GM12864 (cell line): Measurements from ENCODE around the gene SRPK2.
"Not testable (repeated sequence)": the region's sequence is repeated elsewhere in the genome, so short reads cannot be mapped to it uniquely, and the experiment has no call there.

Experiments
- DNase-seq: peaks from one replicate; pipeline ENCODE4 v3.0.0-alpha.2; 2011; ENCODE audit warnings: low read depth
- H3K4me3 ChIP-seq: 2 replicates; pipeline ENCODE4 v1.5.1; 2011; ENCODE audit warnings: mild to moderate bottlenecking, low read depth, low read length, control low read depth
- CTCF ChIP-seq: IDR thresholded peaks from 2 replicates; pipeline ENCODE4 v1.5.1; 2011; ENCODE audit warnings: low read depth, mild to moderate bottlenecking, moderate library complexity, low read length, control low read depth, inconsistent platforms; ENCODE audit errors: missing control alignments

The SRPK2 gene

GRCh38 chr7:105367458-105367857 is 21.3 kb downstream of the SRPK2 start:
- no peak for TF ChIP-seq CTCF
- no peak for DNase-seq
- no peak overlapping the region for H3K4me3 ChIP-seq

- TF ChIP-seq CTCF = no peak
Observed at GRCh38 chr7:105365541-105366534, 22.9 kb downstream of the SRPK2 start.

GRCh38 chr7:105364684-105365083 is 24.0 kb downstream of the SRPK2 start:
- no peak overlapping the region for H3K4me3 ChIP-seq
- TF ChIP-seq CTCF = no peak
- DNase-seq = no peak

More at GRCh38 chr7:105365541-105366534, 22.9 kb downstream of the SRPK2 start:
- no peak for DNase-seq
- H3K4me3 ChIP-seq = no peak overlapping the region

GRCh38 chr7:105363657-105364056 is 25.1 kb downstream of the SRPK2 start:
- not testable (repeated sequence) for H3K4me3 ChIP-seq, DNase-seq

- H3K4me3 ChIP-seq, DNase-seq: not testable (repeated sequence)
Observed at GRCh38 chr7:105362685-105363084, 26.0 kb downstream of the SRPK2 start.

GRCh38 chr7:105361995-105362394 is 26.7 kb downstream of the SRPK2 start:
- DNase-seq, H3K4me3 ChIP-seq: not testable (repeated sequence)

GRCh38 chr7:105360149-105360548 is 28.6 kb downstream of the SRPK2 start:
- not testable (repeated sequence) for H3K4me3 ChIP-seq, DNase-seq

- H3K4me3 ChIP-seq = no peak overlapping the region
- no peak for DNase-seq
- TF ChIP-seq CTCF = no peak
Observed at GRCh38 chr7:105355701-105356100, 33.0 kb downstream of the SRPK2 start.

GRCh38 chr7:105354383-105354782 is 34.3 kb downstream of the SRPK2 start:
- no peak overlapping the region for H3K4me3 ChIP-seq
- DNase-seq = no peak
- no peak for TF ChIP-seq CTCF
